HEK293 (cell line): ENCODE results near the gene SERP1.

Source experiments
- CTCF ChIA-PET: fragments of 350-600 bp; formaldehyde crosslinking; extraction: SDS; loops from one replicate; lab custom pipeline; 2021; ENCODE audit warnings: antibody characterized with exemption; lab: Yijun Ruan, JAX
- POLR2A ChIA-PET: fragments of 300-600 bp; formaldehyde crosslinking; extraction: SDS; loops from one replicate; lab custom pipeline; 2020; ENCODE audit warnings: antibody characterized with exemption, inconsistent platforms; lab: Yijun Ruan, JAX
- H3K27ac ChIP-seq: fragments of 200-500 bp; sonication (Bioruptor generic); 2 replicates; pipeline ENCODE4 v1.5.1; 2014; ENCODE audit warnings: low read depth, low read length, control low read depth, inconsistent platforms; ENCODE audit errors: extremely low read depth
- H3K36me3 ChIP-seq, 2 experiments: fragments of 200-500 bp in 1 of 2; sonication (Bioruptor generic) in 1 of 2; 1 replicate in 1 of 2; 2 replicates in 1 of 2; pipeline ENCODE4 v1.5.1; 2014 to 2017; ENCODE audit warnings: inconsistent platforms in 2 of 2, low read length in 2 of 2; ENCODE audit not compliant: control insufficient read depth in 2 of 2, insufficient read depth in 1 of 2
- H3K4me1 ChIP-seq: fragments of 200-500 bp; sonication (Bioruptor generic); 2 replicates; pipeline ENCODE4 v1.5.1; 2014; ENCODE audit warnings: mild to moderate bottlenecking, low read length, inconsistent platforms; ENCODE audit not compliant: control insufficient read depth, insufficient read depth
- H3K4me3 ChIP-seq: 2 replicates; pipeline ENCODE4 v1.5.1; 2011; ENCODE audit warnings: low read depth, mild to moderate bottlenecking, control low read depth, low read length, moderate library complexity
- H3K9me3 ChIP-seq: fragments of 200-500 bp; sonication (Bioruptor generic); 2 replicates; pipeline ENCODE4 v1.5.1; 2014; ENCODE audit warnings: low read depth, low read length, inconsistent platforms; ENCODE audit not compliant: control insufficient read depth, insufficient read depth
- CTCF ChIP-seq: fragments of 450-650 bp; formaldehyde crosslinking; IDR thresholded peaks from 2 replicates; pipeline ENCODE4 v1.5.1; 2016; ENCODE audit warnings: missing biosample characterization, missing genetic modification characterization
- KLF1 ChIP-seq: fragments of 450-650 bp; formaldehyde crosslinking; IDR thresholded peaks from 2 replicates; pipeline ENCODE4 v1.5.1; 2016; ENCODE audit warnings: missing biosample characterization, missing genetic modification characterization
- PRDM1 ChIP-seq: fragments of 450-650 bp; formaldehyde crosslinking; IDR thresholded peaks from 2 replicates; pipeline ENCODE4; 2016; ENCODE audit warnings: missing biosample characterization, missing genetic modification characterization
- SP2 ChIP-seq: fragments of 450-650 bp; formaldehyde crosslinking; IDR thresholded peaks from 2 replicates; pipeline ENCODE4 v1.5.1; 2016; ENCODE audit warnings: missing biosample characterization, missing genetic modification characterization
- YY1 ChIP-seq: fragments of 450-650 bp; formaldehyde crosslinking; IDR thresholded peaks from 2 replicates; pipeline ENCODE4 v1.5.1; 2018; ENCODE audit warnings: missing biosample characterization, missing genetic modification characterization
- ZBTB48 ChIP-seq: fragments of 450-650 bp; formaldehyde crosslinking; IDR thresholded peaks from 2 replicates; pipeline ENCODE4 v1.5.1; 2016; ENCODE audit warnings: missing biosample characterization, missing genetic modification characterization
- ZNF501 ChIP-seq: fragments of 450-650 bp; formaldehyde crosslinking; IDR thresholded peaks from 2 replicates; pipeline ENCODE4 v1.5.1; 2016; ENCODE audit warnings: missing biosample characterization, missing genetic modification characterization
- ZNF623 ChIP-seq: fragments of 450-650 bp; formaldehyde crosslinking; IDR thresholded peaks from 2 replicates; pipeline ENCODE4 v1.5.1; 2016; ENCODE audit warnings: missing biosample characterization, missing genetic modification characterization
- ZNF639 ChIP-seq: fragments of 450-650 bp; formaldehyde crosslinking; IDR thresholded peaks from 2 replicates; pipeline ENCODE4 v1.5.1; 2016; ENCODE audit warnings: missing biosample characterization, missing genetic modification characterization
- ZNF76 ChIP-seq: fragments of 450-650 bp; formaldehyde crosslinking; IDR thresholded peaks from 2 replicates; pipeline ENCODE4; 2016; ENCODE audit warnings: low read depth, missing biosample characterization, missing genetic modification characterization, borderline replicate concordance
- ZXDB ChIP-seq: fragments of 450-650 bp; formaldehyde crosslinking; IDR thresholded peaks from 2 replicates; pipeline ENCODE4 v1.5.1; 2016; ENCODE audit warnings: missing biosample characterization, missing genetic modification characterization
- TF ChIP-seq, protein P1 (sequence below): fragments of 450-650 bp; formaldehyde crosslinking; IDR thresholded peaks from 2 replicates; pipeline ENCODE4 v1.5.1; 2016; ENCODE audit warnings: missing biosample characterization, missing genetic modification characterization
- TF ChIP-seq, protein P2 (sequence below): fragments of 450-650 bp; formaldehyde crosslinking; conservative IDR thresholded peaks from 2 replicates; pipeline ENCODE4 v1.5.1; 2016; ENCODE audit warnings: low read depth, missing biosample characterization, missing genetic modification characterization
- TF ChIP-seq, protein P3 (sequence below): fragments of 450-650 bp; formaldehyde crosslinking; IDR thresholded peaks from 2 replicates; pipeline ENCODE4 v1.5.1; 2016; ENCODE audit warnings: missing biosample characterization, missing genetic modification characterization
- TF ChIP-seq, protein P4 (sequence below): fragments of 450-650 bp; formaldehyde crosslinking; IDR thresholded peaks from 2 replicates; pipeline ENCODE4 v1.5.1; 2016; ENCODE audit warnings: missing biosample characterization, missing genetic modification characterization
- TF ChIP-seq, protein P5 (sequence below): fragments of 450-650 bp; formaldehyde crosslinking; IDR thresholded peaks from 2 replicates; pipeline ENCODE4 v1.5.1; 2016; ENCODE audit warnings: missing biosample characterization, missing genetic modification characterization
- TF ChIP-seq, protein P6 (sequence below): fragments of 450-650 bp; formaldehyde crosslinking; IDR thresholded peaks from 2 replicates; pipeline ENCODE4 v1.5.1; 2016; ENCODE audit warnings: missing biosample characterization, missing genetic modification characterization

Gene SERP1

GRCh38 chr3:150546226-150547044 lies at the start of gene SERP1, which contains the start of gene EIF2A:
SERP1 (minus strand) TSS chr3:150546496; CDS start chr3:150546135, 361 bp downstream.
EIF2A (plus strand) TSS chr3:150546787; CDS start chr3:150546803, 16 bp downstream.
- Histone ChIP-seq H3K27ac (peak within 1 kb of the TSS; percentile 87), H3K4me1 (peaks cover 14% of the 10 kb centered on the region; the same call in 1 of the 2 replicates), H3K9me3 (no peaks in the 10 kb centered on the region), H3K4me3 (peak within 1 kb of the TSS; percentile 99), H3K36me3 (peaks cover 0 to 42% of the 10 kb centered on the region in 2 experiments; a peak in 1 of 3 replicates)
- POLR2A ChIA-PET: interaction anchor here (0.5 to 1.6 kb wide), 6 partner anchors 8 to 541 kb away, joined by 3 to 11 read pairs (median 4); partner anchors contain the start of genes ERICH6, SELENOT and TSC22D2
- CTCF ChIA-PET: no interaction called here
- 0 out of 2 replicates have a peak, but pooled peaks have one; percentile 13 for TF ChIP-seq ZNF76 (tag by site-specific recombination)
- peak; percentile 93 for TF ChIP-seq SP2 (tag by site-specific recombination)
- TF ChIP-seq, protein P1, sequence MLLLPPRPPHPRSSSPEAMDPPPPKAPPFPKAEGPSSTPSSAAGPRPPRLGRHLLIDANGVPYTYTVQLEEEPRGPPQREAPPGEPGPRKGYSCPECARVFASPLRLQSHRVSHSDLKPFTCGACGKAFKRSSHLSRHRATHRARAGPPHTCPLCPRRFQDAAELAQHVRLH: peak; percentile 94
- TF ChIP-seq KLF1: peak; percentile 74; the same call in 1 of the 2 replicates
- TF ChIP-seq, protein P2, sequence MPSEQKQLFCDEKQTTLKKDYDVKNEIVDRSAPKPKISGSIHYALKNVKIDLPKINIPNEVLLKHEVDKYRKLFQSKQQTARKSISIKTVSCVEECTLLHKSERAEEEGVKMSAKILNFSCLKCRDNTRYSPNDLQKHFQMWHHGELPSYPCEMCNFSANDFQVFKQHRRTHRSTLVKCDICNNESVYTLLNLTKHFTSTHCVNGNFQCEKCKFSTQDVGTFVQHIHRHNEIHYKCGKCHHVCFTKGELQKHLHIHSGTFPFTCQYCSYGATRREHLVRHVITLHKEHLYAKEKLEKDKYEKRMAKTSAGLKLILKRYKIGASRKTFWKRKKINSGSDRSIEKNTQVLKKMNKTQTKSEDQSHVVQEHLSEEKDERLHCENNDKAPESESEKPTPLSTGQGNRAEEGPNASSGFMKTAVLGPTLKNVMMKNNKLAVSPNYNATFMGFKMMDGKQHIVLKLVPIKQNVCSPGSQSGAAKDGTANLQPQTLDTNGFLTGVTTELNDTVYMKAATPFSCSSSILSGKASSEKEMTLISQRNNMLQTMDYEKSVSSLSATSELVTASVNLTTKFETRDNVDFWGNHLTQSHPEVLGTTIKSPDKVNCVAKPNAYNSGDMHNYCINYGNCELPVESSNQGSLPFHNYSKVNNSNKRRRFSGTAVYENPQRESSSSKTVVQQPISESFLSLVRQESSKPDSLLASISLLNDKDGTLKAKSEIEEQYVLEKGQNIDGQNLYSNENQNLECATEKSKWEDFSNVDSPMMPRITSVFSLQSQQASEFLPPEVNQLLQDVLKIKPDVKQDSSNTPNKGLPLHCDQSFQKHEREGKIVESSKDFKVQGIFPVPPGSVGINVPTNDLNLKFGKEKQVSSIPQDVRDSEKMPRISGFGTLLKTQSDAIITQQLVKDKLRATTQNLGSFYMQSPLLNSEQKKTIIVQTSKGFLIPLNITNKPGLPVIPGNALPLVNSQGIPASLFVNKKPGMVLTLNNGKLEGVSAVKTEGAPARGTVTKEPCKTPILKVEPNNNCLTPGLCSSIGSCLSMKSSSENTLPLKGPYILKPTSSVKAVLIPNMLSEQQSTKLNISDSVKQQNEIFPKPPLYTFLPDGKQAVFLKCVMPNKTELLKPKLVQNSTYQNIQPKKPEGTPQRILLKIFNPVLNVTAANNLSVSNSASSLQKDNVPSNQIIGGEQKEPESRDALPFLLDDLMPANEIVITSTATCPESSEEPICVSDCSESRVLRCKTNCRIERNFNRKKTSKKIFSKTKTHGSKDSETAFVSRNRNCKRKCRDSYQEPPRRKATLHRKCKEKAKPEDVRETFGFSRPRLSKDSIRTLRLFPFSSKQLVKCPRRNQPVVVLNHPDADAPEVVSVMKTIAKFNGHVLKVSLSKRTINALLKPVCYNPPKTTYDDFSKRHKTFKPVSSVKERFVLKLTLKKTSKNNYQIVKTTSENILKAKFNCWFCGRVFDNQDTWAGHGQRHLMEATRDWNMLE (tag by site-specific recombination): peak; percentile 98
- TF ChIP-seq ZNF639 (tag by site-specific recombination): no peak
- peak; percentile 70 for TF ChIP-seq YY1 (tag by site-specific recombination)
- no peak for TF ChIP-seq ZNF501
- peak; percentile 91 for TF ChIP-seq PRDM1 (tag by site-specific recombination)
- TF ChIP-seq, protein P3, sequence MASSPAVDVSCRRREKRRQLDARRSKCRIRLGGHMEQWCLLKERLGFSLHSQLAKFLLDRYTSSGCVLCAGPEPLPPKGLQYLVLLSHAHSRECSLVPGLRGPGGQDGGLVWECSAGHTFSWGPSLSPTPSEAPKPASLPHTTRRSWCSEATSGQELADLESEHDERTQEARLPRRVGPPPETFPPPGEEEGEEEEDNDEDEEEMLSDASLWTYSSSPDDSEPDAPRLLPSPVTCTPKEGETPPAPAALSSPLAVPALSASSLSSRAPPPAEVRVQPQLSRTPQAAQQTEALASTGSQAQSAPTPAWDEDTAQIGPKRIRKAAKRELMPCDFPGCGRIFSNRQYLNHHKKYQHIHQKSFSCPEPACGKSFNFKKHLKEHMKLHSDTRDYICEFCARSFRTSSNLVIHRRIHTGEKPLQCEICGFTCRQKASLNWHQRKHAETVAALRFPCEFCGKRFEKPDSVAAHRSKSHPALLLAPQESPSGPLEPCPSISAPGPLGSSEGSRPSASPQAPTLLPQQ (tag by site-specific recombination): peak; percentile 14; the same call in 1 of the 2 replicates
- TF ChIP-seq ZXDB (tag by site-specific recombination): peak; percentile 82
- TF ChIP-seq CTCF (tag by site-specific recombination): peak; percentile 4; the same call in 1 of the 2 replicates
- no peak for TF ChIP-seq ZBTB48
- TF ChIP-seq, protein P4, sequence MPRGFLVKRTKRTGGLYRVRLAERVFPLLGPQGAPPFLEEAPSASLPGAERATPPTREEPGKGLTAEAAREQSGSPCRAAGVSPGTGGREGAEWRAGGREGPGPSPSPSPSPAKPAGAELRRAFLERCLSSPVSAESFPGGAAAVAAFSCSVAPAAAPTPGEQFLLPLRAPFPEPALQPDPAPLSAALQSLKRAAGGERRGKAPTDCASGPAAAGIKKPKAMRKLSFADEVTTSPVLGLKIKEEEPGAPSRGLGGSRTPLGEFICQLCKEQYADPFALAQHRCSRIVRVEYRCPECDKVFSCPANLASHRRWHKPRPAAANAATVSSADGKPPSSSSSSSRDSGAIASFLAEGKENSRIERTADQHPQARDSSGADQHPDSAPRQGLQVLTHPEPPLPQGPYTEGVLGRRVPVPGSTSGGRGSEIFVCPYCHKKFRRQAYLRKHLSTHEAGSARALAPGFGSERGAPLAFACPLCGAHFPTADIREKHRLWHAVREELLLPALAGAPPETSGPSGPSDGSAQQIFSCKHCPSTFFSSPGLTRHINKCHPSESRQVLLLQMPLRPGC (tag by site-specific recombination): no peak
- TF ChIP-seq, protein P5, sequence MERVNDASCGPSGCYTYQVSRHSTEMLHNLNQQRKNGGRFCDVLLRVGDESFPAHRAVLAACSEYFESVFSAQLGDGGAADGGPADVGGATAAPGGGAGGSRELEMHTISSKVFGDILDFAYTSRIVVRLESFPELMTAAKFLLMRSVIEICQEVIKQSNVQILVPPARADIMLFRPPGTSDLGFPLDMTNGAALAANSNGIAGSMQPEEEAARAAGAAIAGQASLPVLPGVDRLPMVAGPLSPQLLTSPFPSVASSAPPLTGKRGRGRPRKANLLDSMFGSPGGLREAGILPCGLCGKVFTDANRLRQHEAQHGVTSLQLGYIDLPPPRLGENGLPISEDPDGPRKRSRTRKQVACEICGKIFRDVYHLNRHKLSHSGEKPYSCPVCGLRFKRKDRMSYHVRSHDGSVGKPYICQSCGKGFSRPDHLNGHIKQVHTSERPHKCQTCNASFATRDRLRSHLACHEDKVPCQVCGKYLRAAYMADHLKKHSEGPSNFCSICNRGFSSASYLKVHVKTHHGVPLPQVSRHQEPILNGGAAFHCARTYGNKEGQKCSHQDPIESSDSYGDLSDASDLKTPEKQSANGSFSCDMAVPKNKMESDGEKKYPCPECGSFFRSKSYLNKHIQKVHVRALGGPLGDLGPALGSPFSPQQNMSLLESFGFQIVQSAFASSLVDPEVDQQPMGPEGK (tag by site-specific recombination): peak; percentile 83
- TF ChIP-seq, protein P6, sequence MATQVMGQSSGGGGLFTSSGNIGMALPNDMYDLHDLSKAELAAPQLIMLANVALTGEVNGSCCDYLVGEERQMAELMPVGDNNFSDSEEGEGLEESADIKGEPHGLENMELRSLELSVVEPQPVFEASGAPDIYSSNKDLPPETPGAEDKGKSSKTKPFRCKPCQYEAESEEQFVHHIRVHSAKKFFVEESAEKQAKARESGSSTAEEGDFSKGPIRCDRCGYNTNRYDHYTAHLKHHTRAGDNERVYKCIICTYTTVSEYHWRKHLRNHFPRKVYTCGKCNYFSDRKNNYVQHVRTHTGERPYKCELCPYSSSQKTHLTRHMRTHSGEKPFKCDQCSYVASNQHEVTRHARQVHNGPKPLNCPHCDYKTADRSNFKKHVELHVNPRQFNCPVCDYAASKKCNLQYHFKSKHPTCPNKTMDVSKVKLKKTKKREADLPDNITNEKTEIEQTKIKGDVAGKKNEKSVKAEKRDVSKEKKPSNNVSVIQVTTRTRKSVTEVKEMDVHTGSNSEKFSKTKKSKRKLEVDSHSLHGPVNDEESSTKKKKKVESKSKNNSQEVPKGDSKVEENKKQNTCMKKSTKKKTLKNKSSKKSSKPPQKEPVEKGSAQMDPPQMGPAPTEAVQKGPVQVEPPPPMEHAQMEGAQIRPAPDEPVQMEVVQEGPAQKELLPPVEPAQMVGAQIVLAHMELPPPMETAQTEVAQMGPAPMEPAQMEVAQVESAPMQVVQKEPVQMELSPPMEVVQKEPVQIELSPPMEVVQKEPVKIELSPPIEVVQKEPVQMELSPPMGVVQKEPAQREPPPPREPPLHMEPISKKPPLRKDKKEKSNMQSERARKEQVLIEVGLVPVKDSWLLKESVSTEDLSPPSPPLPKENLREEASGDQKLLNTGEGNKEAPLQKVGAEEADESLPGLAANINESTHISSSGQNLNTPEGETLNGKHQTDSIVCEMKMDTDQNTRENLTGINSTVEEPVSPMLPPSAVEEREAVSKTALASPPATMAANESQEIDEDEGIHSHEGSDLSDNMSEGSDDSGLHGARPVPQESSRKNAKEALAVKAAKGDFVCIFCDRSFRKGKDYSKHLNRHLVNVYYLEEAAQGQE: peak; percentile 89
- TF ChIP-seq ZNF623 (tag by site-specific recombination): no peak
